Skeletal muscle tissue (tissue), 4 donors: ENCODE data around the gene LAMC3. TPM values are rescaled to one million over a fixed set of nuclear protein-coding genes. Genes with fewer than 3 reads are reported as not detected.
"Not testable (repeated sequence)": the region's sequence is repeated elsewhere in the genome, so short reads cannot be mapped to it uniquely, and the experiment has no call there.

Source experiments
- H3K27ac ChIP-seq: one replicate; pipeline ENCODE4 v1.7.0; 2013; ENCODE audit warnings: mild to moderate bottlenecking, low read depth, low read length, inconsistent platforms
- H3K27me3 ChIP-seq, 3 donors: one replicate each; pipeline ENCODE4 v1.7.0; 2013; ENCODE audit warnings: low read length in 3 of 3; ENCODE audit not compliant: control insufficient read depth in 3 of 3, insufficient read depth in 3 of 3
- H3K36me3 ChIP-seq, 3 donors: one replicate each; pipeline ENCODE4 v1.7.0; 2013; ENCODE audit warnings: low read length in 3 of 3; ENCODE audit not compliant: control insufficient read depth in 3 of 3, insufficient read depth in 3 of 3
- H3K4me1 ChIP-seq, 3 donors: one replicate each; pipeline ENCODE4 v1.7.0; 2013; ENCODE audit warnings: low read length in 3 of 3, mild to moderate bottlenecking in 3 of 3; ENCODE audit not compliant: control insufficient read depth in 3 of 3, insufficient read depth in 3 of 3
- H3K4me3 ChIP-seq, 3 donors: one replicate each; pipeline ENCODE4 v1.7.0; 2013; ENCODE audit warnings: low read length in 3 of 3
- H3K9ac ChIP-seq, 3 donors: one replicate each; pipeline ENCODE4 v1.7.0; 2013; ENCODE audit warnings: low read length in 3 of 3, mild to moderate bottlenecking in 3 of 3, moderate library complexity in 2 of 3, low read depth in 1 of 3
- H3K9me3 ChIP-seq, 3 donors: one replicate each; pipeline ENCODE4 v1.7.0; 2013; ENCODE audit warnings: low read length in 3 of 3; ENCODE audit not compliant: control insufficient read depth in 3 of 3
- total RNA-seq: library from RNA; depleted of rRNA; stranded (reverse); fragments of >200 nt; gene quantifications from one replicate; pipeline ENCODE4 v1.2.3, GENCODE V29; 2014
- donor health status: Osteomylitis.

LAMC3 gene
- total RNA-seq, 1 donor from 2014 or later = 0.52 TPM

DNA sequence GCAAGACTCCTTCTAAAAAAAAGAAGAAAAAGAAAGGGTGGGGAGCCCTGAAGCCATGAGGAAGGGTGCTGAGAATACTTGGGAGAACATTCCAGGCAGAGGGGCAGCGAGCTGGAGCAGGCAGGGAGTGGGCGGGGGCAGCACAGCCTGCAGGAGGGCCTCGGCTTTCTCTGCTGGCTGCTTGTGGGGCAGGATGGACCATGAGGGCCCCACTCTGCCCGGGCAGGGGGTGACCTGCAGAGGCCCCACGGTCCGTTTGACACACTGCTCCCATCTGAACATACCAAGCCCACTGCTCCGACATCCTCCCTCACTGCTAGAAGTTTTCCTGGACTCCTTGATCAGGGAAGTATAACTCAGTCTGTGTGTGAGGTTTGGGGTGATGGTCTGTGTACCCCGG lies 104.7 kb downstream of the LAMC3 start:
- H3K4me3 ChIP-seq = no peak overlapping the region
- no peaks in the 10 kb centered on the region for H3K9me3 ChIP-seq
- H3K36me3 ChIP-seq = peaks cover 0 to under 1% (median 0%) of the 10 kb centered on the region in 3 donors
- no peaks in the 10 kb centered on the region for H3K27me3 ChIP-seq
- peaks cover 0 to 9% (median 0%) of the 10 kb centered on the region in 3 donors for H3K4me1 ChIP-seq
- H3K9ac ChIP-seq = no peak overlapping the region
- H3K27ac ChIP-seq = no peak overlapping the region

DNA sequence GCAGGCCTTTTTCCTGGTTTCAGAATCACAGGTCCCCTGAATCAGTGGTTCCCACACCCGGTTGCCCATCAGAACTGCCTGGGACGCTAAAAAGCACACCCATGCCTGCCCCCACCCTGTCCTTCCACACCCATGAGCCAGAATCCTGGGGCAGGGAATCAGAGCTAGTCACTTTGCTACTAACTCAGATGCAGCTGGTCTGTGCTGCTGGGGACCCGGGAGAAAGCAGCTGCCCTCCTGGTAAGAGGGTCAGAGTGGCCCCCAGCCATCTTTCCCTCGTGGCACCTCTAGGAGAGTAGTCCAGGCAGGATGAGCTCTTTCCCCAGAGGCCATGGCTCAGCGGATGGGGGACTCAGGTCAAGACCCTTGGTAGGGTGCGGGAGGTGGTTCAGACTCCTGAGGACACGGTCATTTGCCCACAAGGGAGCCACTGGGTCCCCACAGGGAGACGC lies 105.1 kb downstream of the LAMC3 start:
- H3K9me3 ChIP-seq = no peaks in the 10 kb centered on the region
- H3K4me1 ChIP-seq = peaks cover 0 to 9% (median 0%) of the 10 kb centered on the region in 3 donors
- H3K4me3 ChIP-seq = no peak overlapping the region
- H3K27ac ChIP-seq = no peak overlapping the region
- no peak overlapping the region for H3K9ac ChIP-seq
- H3K27me3 ChIP-seq = no peaks in the 10 kb centered on the region
- H3K36me3 ChIP-seq = peaks cover 0 to 3% (median 0%) of the 10 kb centered on the region in 3 donors

DNA sequence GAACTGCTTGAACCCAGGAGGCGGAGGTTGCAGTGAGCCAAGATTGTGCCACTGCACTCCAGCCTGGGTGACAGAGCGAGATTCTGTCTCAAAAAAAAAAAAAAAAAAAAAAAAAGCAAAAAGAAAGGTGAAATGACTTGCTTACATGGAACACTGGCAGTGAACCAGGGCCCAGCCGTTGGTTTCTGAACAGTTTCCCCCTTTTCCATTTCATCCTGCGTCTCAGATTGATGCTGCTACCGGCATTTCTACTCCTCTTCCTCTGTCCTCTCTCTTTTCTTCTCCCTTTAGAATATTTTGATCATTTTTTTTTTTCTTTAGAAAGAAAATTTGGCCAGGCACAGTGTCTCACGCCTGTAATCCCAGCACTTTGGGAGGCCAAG lies 106.4 kb downstream of the LAMC3 start:
- H3K27me3 ChIP-seq, H3K27ac ChIP-seq, H3K4me3 ChIP-seq, H3K9ac ChIP-seq, H3K4me1 ChIP-seq, H3K9me3 ChIP-seq, H3K36me3 ChIP-seq: not testable (repeated sequence)

DNA sequence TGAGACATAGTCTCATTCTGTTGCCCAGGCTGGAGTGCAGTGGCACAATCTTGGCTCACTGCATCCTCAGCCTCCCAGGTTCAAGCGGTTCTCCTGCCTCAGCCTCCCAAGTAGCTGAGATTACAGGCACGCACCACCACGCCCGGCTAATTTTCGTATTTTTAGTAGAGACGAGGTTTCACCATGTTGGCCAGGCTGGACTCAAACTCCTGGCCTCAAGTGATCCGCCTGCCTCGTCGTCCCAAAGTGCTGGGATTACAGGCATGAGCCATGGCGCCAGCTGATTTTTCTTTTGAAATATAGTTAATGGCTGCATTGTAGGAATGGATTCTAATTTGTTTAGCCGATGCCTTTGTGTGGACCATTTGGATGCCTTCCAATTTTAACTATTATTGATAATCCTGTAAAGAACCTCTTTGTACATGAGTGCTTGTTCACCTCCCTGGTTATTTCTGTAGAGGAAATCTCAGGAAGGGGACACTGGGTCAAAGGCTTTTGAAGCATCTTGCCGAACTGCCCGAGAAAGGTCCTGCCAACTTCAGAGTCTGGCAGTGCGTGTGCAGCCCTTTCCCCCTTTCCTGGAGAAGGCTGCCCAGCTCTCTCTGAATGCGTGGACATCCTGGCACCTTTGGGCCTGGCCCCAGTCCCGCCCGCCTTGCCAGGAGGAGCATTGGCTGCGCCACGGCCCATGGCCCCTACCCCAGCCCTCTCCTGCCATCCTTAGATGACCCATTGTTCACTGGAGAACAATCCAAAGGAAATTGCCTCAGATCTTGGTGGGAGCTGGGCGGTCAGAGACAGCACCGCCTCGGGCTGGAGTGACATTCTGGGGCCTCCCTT lies 107.5 kb downstream of the LAMC3 start:
- Histone ChIP-seq H3K9ac (no peak overlapping the region), H3K9me3 (no peaks in the 10 kb centered on the region), H3K27me3 (no peaks in the 10 kb centered on the region), H3K36me3 (peaks cover 0 to 15% (median 2%) of the 10 kb centered on the region in 3 donors), H3K4me3 (no peak overlapping the region), H3K27ac (peak overlapping the region; percentile 30), H3K4me1 (peaks cover 0 to 9% (median 0%) of the 10 kb centered on the region in 3 donors)

DNA sequence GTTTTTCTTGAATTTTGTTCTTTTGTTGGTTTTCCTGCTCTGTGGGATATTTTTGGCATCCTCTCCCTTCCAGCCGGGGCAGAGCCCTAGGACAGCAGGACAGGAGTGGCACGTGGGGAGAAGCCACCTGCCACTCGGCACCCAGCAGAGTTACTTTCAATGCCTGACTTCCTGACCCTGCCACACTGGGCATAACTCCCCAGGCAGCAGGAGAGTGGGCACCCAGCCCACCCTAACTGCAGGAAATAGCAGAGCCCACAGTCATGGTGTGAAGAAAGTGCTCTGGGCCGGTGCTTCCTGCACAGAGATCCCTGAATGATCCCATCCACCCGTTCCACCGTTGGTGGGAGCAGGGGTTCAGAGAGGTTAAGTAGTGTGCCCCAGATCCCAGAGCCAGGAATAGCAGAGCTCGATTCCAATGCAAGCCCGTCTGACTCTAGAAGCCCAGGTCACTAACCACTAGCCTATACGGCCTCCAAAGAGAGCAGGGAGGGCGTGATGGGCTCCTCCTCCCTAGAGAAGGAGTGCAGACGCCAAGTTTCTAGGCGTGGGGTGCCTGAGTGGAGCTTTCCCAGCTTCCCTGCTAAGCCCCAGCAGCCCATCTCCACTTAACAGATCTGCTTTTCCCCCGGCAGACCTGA lies 108.3 kb downstream of the LAMC3 start:
- Histone ChIP-seq H3K4me1 (peaks cover 0 to 7% (median 0%) of the 10 kb centered on the region in 3 donors), H3K4me3 (no peak overlapping the region), H3K36me3 (peaks cover 0 to 15% (median 2%) of the 10 kb centered on the region in 3 donors), H3K27me3 (no peaks in the 10 kb centered on the region), H3K27ac (peak overlapping the region; percentile 30), H3K9me3 (no peaks in the 10 kb centered on the region), H3K9ac (peak overlapping the region in 1 of 3 donors; percentile 33)

DNA sequence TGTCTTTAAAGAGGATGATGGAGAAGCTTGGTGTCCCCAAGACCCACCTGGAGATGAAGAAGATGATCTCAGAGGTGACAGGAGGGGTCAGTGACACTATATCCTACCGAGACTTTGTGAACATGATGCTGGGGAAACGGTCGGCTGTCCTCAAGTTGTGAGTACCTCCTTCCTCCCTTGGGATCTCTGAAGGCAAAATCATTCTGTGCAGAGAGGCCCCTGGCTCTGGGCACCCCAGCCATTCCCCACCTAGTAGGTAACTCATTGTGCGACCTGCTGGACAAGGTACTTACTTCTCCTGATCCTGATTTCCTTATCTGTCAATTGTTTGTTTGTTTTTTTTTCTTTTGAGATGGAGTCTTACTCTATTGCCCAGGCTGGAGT lies 108.8 kb downstream of the LAMC3 start:
- no peak overlapping the region for H3K4me3 ChIP-seq
- no peaks in the 10 kb centered on the region for H3K9me3 ChIP-seq
- peaks cover 0 to 3% (median 0%) of the 10 kb centered on the region in 3 donors for H3K4me1 ChIP-seq
- peaks cover 0 to 15% (median 2%) of the 10 kb centered on the region in 3 donors for H3K36me3 ChIP-seq
- no peaks in the 10 kb centered on the region for H3K27me3 ChIP-seq
- no peak overlapping the region for H3K27ac ChIP-seq
- H3K9ac ChIP-seq = no peak overlapping the region

DNA sequence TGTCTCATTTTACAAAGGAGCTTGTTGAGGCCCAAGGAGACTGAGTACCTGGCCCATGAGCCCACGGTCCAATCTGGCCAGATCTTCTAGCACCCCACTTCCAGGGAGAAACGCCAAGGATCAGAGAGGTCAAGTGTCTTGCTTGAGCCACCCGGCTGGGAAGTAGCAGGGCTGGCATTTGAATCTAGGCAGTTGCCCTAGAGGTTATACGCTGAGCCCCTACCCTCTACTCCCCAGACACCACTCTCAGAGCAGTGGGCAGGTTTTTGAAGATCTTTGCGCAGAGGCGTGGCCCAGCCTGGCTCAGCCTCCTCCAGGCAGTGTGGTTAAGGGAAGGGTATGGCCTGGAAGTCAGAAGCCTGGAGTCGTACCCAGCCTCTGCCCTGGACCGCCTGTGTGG lies 110.6 kb downstream of the LAMC3 start:
- Histone ChIP-seq H3K4me1 (peaks cover under 1 to 4% (median 2%) of the 10 kb centered on the region in 3 donors), H3K4me3 (no peak overlapping the region), H3K27ac (no peak overlapping the region), H3K36me3 (peaks cover 0 to 15% (median 2%) of the 10 kb centered on the region in 3 donors), H3K9me3 (no peaks in the 10 kb centered on the region), H3K9ac (no peak overlapping the region), H3K27me3 (no peaks in the 10 kb centered on the region)

DNA sequence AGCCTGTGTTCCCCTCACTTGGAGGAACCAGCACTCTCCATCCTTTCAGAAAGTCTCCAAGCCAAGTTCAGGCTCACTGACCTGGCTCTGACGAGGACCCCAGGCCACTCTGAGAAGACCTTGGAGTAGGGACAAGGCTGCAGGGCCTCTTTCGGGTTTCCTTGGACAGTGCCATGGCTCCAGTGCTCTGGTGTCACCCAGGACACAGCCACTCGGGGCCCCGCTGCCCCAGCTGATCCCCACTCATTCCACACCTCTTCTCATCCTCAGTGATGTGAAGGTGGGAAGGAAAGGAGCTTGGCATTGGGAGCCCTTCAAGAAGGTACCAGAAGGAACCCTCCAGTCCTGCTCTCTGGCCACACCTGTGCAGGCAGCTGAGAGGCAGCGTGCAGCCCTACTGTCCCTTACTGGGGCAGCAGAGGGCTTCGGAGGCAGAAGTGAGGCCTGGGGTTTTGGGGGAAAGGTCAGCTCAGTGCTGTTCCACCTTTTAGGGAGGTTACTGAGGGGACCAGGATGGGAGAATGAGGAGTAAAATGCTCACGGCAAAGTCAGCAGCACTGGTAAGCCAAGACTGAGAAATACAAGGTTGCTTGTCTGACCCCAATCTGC lies 111.8 kb downstream of the LAMC3 start:
- Histone ChIP-seq H3K9ac (no peak overlapping the region), H3K4me3 (no peak overlapping the region), H3K4me1 (peaks cover 7 to 11% (median 9%) of the 10 kb centered on the region in 3 donors), H3K36me3 (peaks cover 0 to 15% (median 4%) of the 10 kb centered on the region in 3 donors), H3K27me3 (no peaks in the 10 kb centered on the region), H3K27ac (no peak overlapping the region), H3K9me3 (no peaks in the 10 kb centered on the region)

DNA sequence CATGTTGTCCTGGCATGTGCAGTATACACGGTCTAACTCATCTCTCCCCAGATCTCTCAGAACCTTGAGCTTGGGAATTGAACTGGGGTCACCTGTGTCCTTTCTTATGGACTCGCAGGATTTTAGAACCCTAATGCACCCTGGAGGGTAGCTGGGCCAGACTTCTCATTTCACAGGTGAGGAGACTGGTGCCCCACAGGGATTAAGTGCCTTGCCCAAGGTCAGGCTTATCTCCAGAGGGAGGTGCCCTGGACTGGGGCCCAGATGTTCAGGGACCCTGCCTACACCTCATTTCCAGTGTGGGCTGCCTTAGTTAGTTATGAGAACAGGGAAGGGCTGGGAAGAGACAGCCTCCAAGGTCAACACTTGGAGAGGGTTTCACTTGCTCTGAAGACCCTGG lies 112.4 kb downstream of the LAMC3 start:
- no peaks in the 10 kb centered on the region for H3K27me3 ChIP-seq
- H3K4me3 ChIP-seq = no peak overlapping the region
- no peak overlapping the region for H3K27ac ChIP-seq
- peaks cover 0 to 15% (median 5%) of the 10 kb centered on the region in 3 donors for H3K36me3 ChIP-seq
- H3K9me3 ChIP-seq = no peaks in the 10 kb centered on the region
- peaks cover 13 to 17% (median 15%) of the 10 kb centered on the region in 3 donors for H3K4me1 ChIP-seq
- no peak overlapping the region for H3K9ac ChIP-seq

DNA sequence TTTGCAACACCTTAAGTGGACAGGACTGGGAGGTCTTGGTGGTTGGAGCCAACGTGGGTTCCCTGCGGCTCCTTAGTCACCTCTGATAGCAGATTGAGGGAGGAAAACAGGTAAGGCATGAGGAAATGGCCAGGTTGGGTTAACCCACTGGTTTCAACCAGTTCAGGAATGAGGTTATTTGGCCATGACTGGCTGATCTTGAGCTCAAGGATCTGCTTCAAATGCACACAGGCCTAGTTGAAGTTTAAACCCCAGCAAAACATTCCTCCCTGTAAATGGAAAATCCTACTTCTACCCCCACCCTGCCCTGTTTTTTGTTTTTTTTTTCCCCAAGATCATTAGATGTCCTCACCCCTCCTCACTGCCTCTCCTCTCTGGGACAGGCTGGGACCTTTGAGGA lies 113.2 kb downstream of the LAMC3 start:
- H3K36me3 ChIP-seq = peaks cover 0 to 15% (median 5%) of the 10 kb centered on the region in 3 donors
- H3K4me3 ChIP-seq = no peak overlapping the region
- H3K27me3 ChIP-seq = no peaks in the 10 kb centered on the region
- peaks cover 18 to 25% (median 19%) of the 10 kb centered on the region in 3 donors for H3K4me1 ChIP-seq
- H3K9me3 ChIP-seq = no peaks in the 10 kb centered on the region
- no peak overlapping the region for H3K27ac ChIP-seq
- no peak overlapping the region for H3K9ac ChIP-seq
